K562 (cell line): ENCODE measurements around the gene BLVRA. TPM values are rescaled to one million over a fixed set of nuclear protein-coding genes. Genes with fewer than 3 reads are reported as not detected.
A peak's percentile ranks its signal among the peaks of the same experiment; 100 is the strongest.
"Not testable (repeated sequence)": the region's sequence is repeated elsewhere in the genome, so short reads cannot be mapped to it uniquely, and the experiment has no call there.

Source experiments
- CREB1 ChIP-seq, 2 experiments: sonication (generic) in 1 of 2; formaldehyde crosslinking in 1 of 2; IDR thresholded peaks; 2 replicates each; pipeline versions ENCODE4 v1.6.1 to v1.8.0; 2012 to 2022; ENCODE audit warnings: inconsistent platforms in 1 of 2, mild to moderate bottlenecking in 1 of 2, missing genetic modification reagents in 1 of 2, moderate library complexity in 1 of 2
- CTBP1 ChIP-seq: fragments of 450-650 bp; IDR thresholded peaks from 2 replicates; pipeline ENCODE4 v1.6.1; 2016; ENCODE audit warnings: borderline replicate concordance
- DEAF1 ChIP-seq: fragments of 450-650 bp; formaldehyde crosslinking; IDR thresholded peaks from 2 replicates; pipeline ENCODE4 v1.4.0; 2020; ENCODE audit warnings: mild to moderate bottlenecking, moderate library complexity
- EP400 ChIP-seq: fragments of 450-650 bp; IDR thresholded peaks from 2 replicates; pipeline ENCODE4 v1.6.1; 2017; ENCODE audit warnings: antibody characterized with exemption, mild to moderate bottlenecking, moderate library complexity
- GABPB1 ChIP-seq: sonication (generic); formaldehyde crosslinking; IDR thresholded peaks from 2 replicates; pipeline ENCODE4 v1.8.0; 2022; ENCODE audit warnings: mild to moderate bottlenecking, missing genetic modification reagents
- L3MBTL2 ChIP-seq: fragments of 450-650 bp; IDR thresholded peaks from 2 replicates; pipeline ENCODE4 v1.6.1; 2016; ENCODE audit warnings: mild to moderate bottlenecking, moderate library complexity
- MGA ChIP-seq: fragments of 450-650 bp; IDR thresholded peaks from 2 replicates; pipeline ENCODE4 v1.6.1; 2016; ENCODE audit warnings: mild to moderate bottlenecking, moderate library complexity
- MYBL2 ChIP-seq, 2 experiments: fragments of 450-650 bp in 1 of 2; sonication (generic) in 1 of 2; formaldehyde crosslinking in 1 of 2; IDR thresholded peaks; 2 replicates each; pipeline versions ENCODE4 v1.6.1 to v1.8.1; 2017 to 2022; ENCODE audit warnings: borderline replicate concordance in 1 of 2, inconsistent platforms in 1 of 2, low read depth in 1 of 2, mild to moderate bottlenecking in 1 of 2, missing genetic modification reagents in 1 of 2, moderate library complexity in 1 of 2
- PKNOX1 ChIP-seq: fragments of 450-650 bp; IDR thresholded peaks from 2 replicates; pipeline ENCODE4 v1.6.1; 2016
- ZBTB1 ChIP-seq: sonication (generic); formaldehyde crosslinking; IDR thresholded peaks from 2 replicates; pipeline ENCODE4 v1.8.1; 2023; ENCODE audit warnings: missing genetic modification reagents, low read depth, mild to moderate bottlenecking, borderline replicate concordance
- polyA plus RNA-seq, 8 experiments: library from polyadenylated mRNA; depleted of rRNA in 4 of 8; stranded (reverse) in 5 of 8; unstranded in 3 of 8; fragments of >200 nt; fragmentation: Nextera tagmentation in 2 of 8; fragmentation: Illumina TruSeq in 1 of 8; extraction: Ambion mirVana in 2 of 8; extraction: Trizol in 1 of 8; gene quantifications; 2 replicates each; pipeline versions ENCODE4 v1.2.1 to v1.2.3, GENCODE V29; 2011 to 2014; ENCODE audit warnings: inconsistent platforms in 1 of 8, missing spikeins in 1 of 8
- total RNA-seq, 7 experiments: library from RNA; depleted of rRNA in 6 of 7; stranded (reverse); fragments of >200 nt in 6 of 7; fragmentation: Illumina TruSeq in 2 of 7; extraction: Trizol in 2 of 7; gene quantifications; 2 replicates each; pipeline versions ENCODE4 v1.2.1 to v1.2.3, GENCODE V29; 2011 to 2021; ENCODE audit warnings: low replicate concordance in 1 of 7

BLVRA gene
- total and polyA plus RNA-seq, 9 of the 15 experiments (the other 6 are each of a cell fraction or from before 2014, with no cell fraction given) = 48.5 to 147 (median 61.5) TPM

DNA sequence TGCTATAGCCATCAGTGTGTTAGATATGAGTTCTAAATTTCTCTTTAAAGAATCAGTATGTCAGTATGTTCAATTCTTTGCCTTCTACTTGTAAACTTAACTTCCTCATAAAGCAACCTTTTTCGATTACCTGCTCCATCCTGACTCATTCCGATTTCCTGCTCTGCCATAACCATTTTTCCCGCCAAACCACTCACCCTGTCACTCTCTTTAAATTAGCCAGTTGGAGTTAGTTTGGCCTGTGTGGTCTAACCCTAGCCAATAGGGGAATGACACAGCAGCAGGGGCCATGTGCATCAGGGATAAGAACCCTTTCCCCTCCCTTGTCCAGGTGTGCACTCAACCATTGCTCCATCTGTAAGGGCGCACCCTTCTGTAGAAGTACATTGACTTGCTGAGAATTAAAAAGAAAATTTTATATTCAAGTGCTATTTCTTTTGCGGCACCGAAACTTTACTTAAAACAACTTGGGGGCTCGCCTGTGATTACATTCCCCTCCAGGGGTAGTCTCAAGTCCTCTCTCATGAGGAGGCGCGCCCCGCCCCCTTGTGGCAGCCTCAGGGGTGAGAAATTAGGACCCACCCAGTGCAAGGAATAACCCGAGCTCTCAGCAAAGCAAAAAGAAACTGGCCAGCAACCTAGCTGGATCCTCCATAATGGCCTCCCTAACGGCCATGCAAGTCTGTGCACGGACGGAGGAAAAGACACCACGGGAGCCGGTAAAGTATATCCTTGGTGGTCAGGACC is 51.9 kb downstream of the BLVRA start (continued):
- TF ChIP-seq DEAF1 (CRISPR knock-in tag) (peak; percentile 67; the same call in 1 of the 2 replicates), L3MBTL2 (peak; percentile 53; the same call in 1 of the 2 replicates), EP400 (peak; percentile 25; the same call in 1 of the 2 replicates), CTBP1 (0 out of 2 replicates have a peak, but pooled peaks have one; percentile 9), ZBTB1 (0 out of 2 replicates have a peak, but pooled peaks have one; percentile 24), MYBL2 (IDR thresholded peaks at IDR 0.05; ENCODE audit: low read depth) (peak; percentile 75), MGA (peak; percentile 46; the same call in 1 of the 2 replicates), PKNOX1 (peak; percentile 90), CREB1 (CRISPR knock-in tag; IDR thresholded peaks at IDR 0.05) (0 out of 2 replicates have a peak, but pooled peaks have one; percentile 37), GABPB1 (CRISPR knock-in tag) (0 out of 2 replicates have a peak, but pooled peaks have one; percentile 42)
- TF ChIP-seq MYBL2 (CRISPR knock-in tag; IDR thresholded peaks at IDR 0.05; ENCODE audit: borderline replicate concordance); CREB1 (IDR thresholded peaks at IDR 0.05): not testable (repeated sequence)
